Lung microvascular endothelial cell (primary cell): ENCODE measurements around the gene TRMT1L. TPM values are rescaled to one million over a fixed set of nuclear protein-coding genes. Genes with fewer than 3 reads are reported as not detected.

Experiments used
- total RNA-seq: library from RNA; depleted of rRNA; stranded (reverse); fragments of >200 nt; gene quantifications from 2 replicates; pipeline ENCODE4 v1.2.1, GENCODE V29; 2014

Gene TRMT1L
- total RNA-seq, 1 donor from 2014 or later: 10.7 TPM

Other genes starting within 250 kb of the TRMT1L start
- 0.60 and 1.7 TPM in 2 replicates for gene NIBAN1, start 182.4 kb downstream of the TRMT1L start, total RNA-seq
- 18.7 and 27.0 TPM in 2 replicates for gene RNF2, start 111.4 kb downstream of the TRMT1L start, total RNA-seq
- gene SWT1, start 214 bp upstream of the TRMT1L start, total RNA-seq: 3.5 and 6.0 TPM in 2 replicates
- gene IVNS1ABP, start 160.3 kb upstream of the TRMT1L start, total RNA-seq: 36.8 and 49.8 TPM in 2 replicates